HCT116 (cell line): ENCODE data around the gene PLCB1. TPM values are rescaled to one million over a fixed set of nuclear protein-coding genes. Genes with fewer than 3 reads are reported as not detected.

ENCODE experiments used
- ATAC-seq: fragments of 200-7000 bp; cut with Tn5 transposase; 2 replicates; pipeline ENCODE4 v1.9.1; 2020; ENCODE audit warnings: mild to moderate bottlenecking, moderate library complexity
- BruUV-seq: library from RNA; stranded (reverse); fragments of 400-500 nt; replicated peaks from 2 replicates; lab custom pipeline; 2021; lab: Mats Ljungman, UMichigan
- CTCF ChIA-PET: fragments of 300-600 bp; sonication (Branson Sonifier 250); formaldehyde crosslinking; loops from one replicate; lab custom pipeline; 2021; ENCODE audit warnings: antibody characterized with exemption; lab: Charles Lee
- POLR2A ChIA-PET: fragments of 300-600, 350-600 bp; sonication (Branson Sonifier 250); formaldehyde crosslinking; loops from one replicate; lab custom pipeline; 2021; ENCODE audit warnings: antibody characterized with exemption; lab: Charles Lee
- RAD21 ChIA-PET, 2 experiments: fragments of 300-600 bp; sonication (Branson Sonifier 250); formaldehyde crosslinking; loops; one replicate each; lab custom pipeline; 2023; ENCODE audit warnings: low total read pairs in 2 of 2; ENCODE audit not compliant: uncharacterized antibody in 2 of 2, unreplicated experiment in 2 of 2, low non-redundant PET in 1 of 2; lab: Charles Lee
- DNase-seq: peaks from one replicate; pipeline ENCODE4 v3.0.0-alpha.2; 2010; ENCODE audit warnings: low read depth, low spot score
- H2AFZ ChIP-seq: fragments of 200-600 bp; shearing (Covaris generic), sonication (generic); 2 replicates; pipeline ENCODE4 v1.6.1; 2017; ENCODE audit warnings: low read depth, mixed run types, mixed read lengths, antibody characterized with exemption, low read length; ENCODE audit not compliant: poor library complexity, severe bottlenecking
- H3K27ac ChIP-seq: 2 replicates; pipeline ENCODE4 v1.5.1; 2012; ENCODE audit warnings: low read depth, low read length
- H3K27me3 ChIP-seq: fragments of 200-600 bp; sonication (generic); 2 replicates; pipeline ENCODE4 v1.6.1; 2016; ENCODE audit warnings: mixed run types, low read length, mixed read lengths; ENCODE audit not compliant: insufficient read depth
- H3K36me3 ChIP-seq, 2 experiments: fragments of 200-500 bp in 1 of 2; fragments of 200-600 bp in 1 of 2; sonication (Bioruptor generic) in 1 of 2; sonication (generic) in 1 of 2; 2 replicates each; pipeline versions ENCODE4 v1.5.1 to v1.6.1; 2014 to 2016; ENCODE audit warnings: low read length in 2 of 2, inconsistent platforms in 1 of 2, mixed read lengths in 1 of 2, mixed run types in 1 of 2; ENCODE audit not compliant: insufficient read depth in 2 of 2, control insufficient read depth in 1 of 2
- H3K4me1 ChIP-seq, 2 experiments: fragments of 200-600 bp in 1 of 2; sonication (generic) in 1 of 2; 2 replicates each; pipeline versions ENCODE4 v1.5.1 to v1.6.1; 2012 to 2017; ENCODE audit warnings: low read length in 2 of 2, inconsistent platforms in 1 of 2, mild to moderate bottlenecking in 1 of 2, mixed read lengths in 1 of 2, mixed run types in 1 of 2, moderate library complexity in 1 of 2; ENCODE audit not compliant: insufficient read depth in 2 of 2, control insufficient read depth in 1 of 2
- H3K4me2 ChIP-seq: fragments of 200-600 bp; sonication (generic); 2 replicates; pipeline ENCODE4 v1.6.1; 2017; ENCODE audit warnings: mixed run types, low read length, mixed read lengths
- H3K4me3 ChIP-seq, 2 experiments: fragments of 200-600 bp in 1 of 2; sonication (generic) in 1 of 2; replicated peaks in 1 of 2; 2 replicates each; pipeline ENCODE4 v1.5.1; 2011 to 2016; ENCODE audit warnings: low read length in 2 of 2, control low read depth in 1 of 2, low read depth in 1 of 2, mild to moderate bottlenecking in 1 of 2, mixed read lengths in 1 of 2, mixed run types in 1 of 2
- H3K79me2 ChIP-seq: fragments of 200-600 bp; sonication (generic); 2 replicates; pipeline ENCODE4 v1.6.1; 2017; ENCODE audit warnings: mild to moderate bottlenecking, mixed run types, low read length, moderate library complexity, mixed read lengths; ENCODE audit not compliant: insufficient read depth
- H3K9ac ChIP-seq: fragments of 200-600 bp; sonication (generic); 2 replicates; pipeline ENCODE4 v1.6.1; 2016; ENCODE audit warnings: low read length, mixed read lengths
- H3K9me2 ChIP-seq: fragments of 200-600 bp; sonication (generic), shearing (Covaris generic); 2 replicates; pipeline ENCODE4 v1.6.1; 2017; ENCODE audit warnings: mixed run types, mild to moderate bottlenecking, moderate library complexity; ENCODE audit not compliant: insufficient read depth
- H3K9me3 ChIP-seq, 2 experiments: fragments of 200-500 bp in 1 of 2; fragments of 200-600 bp in 1 of 2; sonication (Bioruptor generic) in 1 of 2; sonication (generic) in 1 of 2; 2 replicates each; pipeline ENCODE4 v1.6.1; 2014 to 2017; ENCODE audit warnings: low read length in 2 of 2, mixed read lengths in 2 of 2, inconsistent platforms in 1 of 2, low read depth in 1 of 2, mild to moderate bottlenecking in 1 of 2, mixed run types in 1 of 2, moderate library complexity in 1 of 2; ENCODE audit not compliant: control insufficient read depth in 1 of 2, insufficient read depth in 1 of 2
- H4K20me1 ChIP-seq: fragments of 200-600 bp; sonication (generic), shearing (Covaris generic); 2 replicates; pipeline ENCODE4 v1.6.1; 2017; ENCODE audit warnings: mixed run types, mild to moderate bottlenecking, moderate library complexity; ENCODE audit not compliant: insufficient read depth
- CEBPB ChIP-seq: IDR thresholded peaks from 2 replicates; pipeline ENCODE4 v1.6.1; 2012; ENCODE audit warnings: low read depth
- EGR1 ChIP-seq: IDR thresholded peaks from 2 replicates; pipeline ENCODE4 v1.6.1; 2012; ENCODE audit warnings: low read depth
- ELF1 ChIP-seq: IDR thresholded peaks from 2 replicates; pipeline ENCODE4 v1.6.1; 2012; ENCODE audit warnings: low read depth, borderline replicate concordance
- EZH2phosphoT487 ChIP-seq: fragments of 200-600 bp; IDR thresholded peaks from 2 replicates; pipeline ENCODE4 v1.6.1; 2018; ENCODE audit warnings: antibody characterized with exemption, borderline replicate concordance
- JUND ChIP-seq: IDR thresholded peaks from 2 replicates; pipeline ENCODE4 v1.6.1; 2012
- REST ChIP-seq: IDR thresholded peaks from 2 replicates; pipeline ENCODE4 v1.6.1; 2012; ENCODE audit warnings: low read depth
- SIN3A ChIP-seq: IDR thresholded peaks from 2 replicates; pipeline ENCODE4 v1.6.1; 2012; ENCODE audit warnings: low read depth
- SP1 ChIP-seq: IDR thresholded peaks from 2 replicates; pipeline ENCODE4 v1.6.1; 2012; ENCODE audit warnings: low read depth
- SRF ChIP-seq: IDR thresholded peaks from 2 replicates; pipeline ENCODE4 v1.6.1; 2012; ENCODE audit warnings: low read depth
- TCF7L2 ChIP-seq: IDR thresholded peaks from 2 replicates; pipeline ENCODE4 v1.7.0; 2011; ENCODE audit warnings: borderline replicate concordance, inconsistent platforms; ENCODE audit not compliant: insufficient read depth, insufficient read length; ENCODE audit errors: extremely low read depth
- ZFX ChIP-seq: fragments of 450-650 bp; IDR thresholded peaks from 2 replicates; pipeline ENCODE4 v1.6.1; 2017
- ZNF274 ChIP-seq: fragments of 200-500 bp; sonication (Bioruptor generic); IDR thresholded peaks from 2 replicates; pipeline ENCODE4 v1.6.1; 2014; ENCODE audit warnings: mild to moderate bottlenecking, low read depth, low read length, inconsistent platforms
- intact Hi-C: fragments of 100-400 bp; cut with micrococcal nuclease; formaldehyde crosslinking; loops from 2 replicates; pipeline ENCODE4 v1.10.0; 2022
- total RNA-seq: library from RNA; stranded (reverse); gene quantifications from one replicate; pipeline ENCODE4 v1.2.1, GENCODE V29; 2021; ENCODE audit not compliant: unreplicated experiment
- TF ChIP-seq, protein P1 (sequence below): IDR thresholded peaks from 2 replicates; pipeline ENCODE4 v1.6.1; 2011; ENCODE audit warnings: mild to moderate bottlenecking, low read length, moderate library complexity; ENCODE audit not compliant: insufficient replicate concordance; ENCODE audit errors: extremely low read depth
- TF ChIP-seq, protein P2 (sequence below): IDR thresholded peaks from 2 replicates; pipeline ENCODE4 v1.6.1; 2012
- TF ChIP-seq, protein P3 (sequence below): IDR thresholded peaks from 2 replicates; pipeline ENCODE4 v1.6.1; 2012

PLCB1 gene
- total RNA-seq, 1 experiment from 2014 or later = 15.8 TPM

GRCh38 chr20:8457978-8458377 lies 325.9 kb downstream of the PLCB1 start (continued):
- TF ChIP-seq, protein P1, sequence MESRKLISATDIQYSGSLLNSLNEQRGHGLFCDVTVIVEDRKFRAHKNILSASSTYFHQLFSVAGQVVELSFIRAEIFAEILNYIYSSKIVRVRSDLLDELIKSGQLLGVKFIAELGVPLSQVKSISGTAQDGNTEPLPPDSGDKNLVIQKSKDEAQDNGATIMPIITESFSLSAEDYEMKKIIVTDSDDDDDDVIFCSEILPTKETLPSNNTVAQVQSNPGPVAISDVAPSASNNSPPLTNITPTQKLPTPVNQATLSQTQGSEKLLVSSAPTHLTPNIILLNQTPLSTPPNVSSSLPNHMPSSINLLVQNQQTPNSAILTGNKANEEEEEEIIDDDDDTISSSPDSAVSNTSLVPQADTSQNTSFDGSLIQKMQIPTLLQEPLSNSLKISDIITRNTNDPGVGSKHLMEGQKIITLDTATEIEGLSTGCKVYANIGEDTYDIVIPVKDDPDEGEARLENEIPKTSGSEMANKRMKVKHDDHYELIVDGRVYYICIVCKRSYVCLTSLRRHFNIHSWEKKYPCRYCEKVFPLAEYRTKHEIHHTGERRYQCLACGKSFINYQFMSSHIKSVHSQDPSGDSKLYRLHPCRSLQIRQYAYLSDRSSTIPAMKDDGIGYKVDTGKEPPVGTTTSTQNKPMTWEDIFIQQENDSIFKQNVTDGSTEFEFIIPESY = no peak
- TF ChIP-seq EGR1 (no peak), JUND (no peak), SIN3A (no peak), TCF7L2 (no peak), ZNF274 (no peak), CEBPB (no peak)
- TF ChIP-seq, protein P2, sequence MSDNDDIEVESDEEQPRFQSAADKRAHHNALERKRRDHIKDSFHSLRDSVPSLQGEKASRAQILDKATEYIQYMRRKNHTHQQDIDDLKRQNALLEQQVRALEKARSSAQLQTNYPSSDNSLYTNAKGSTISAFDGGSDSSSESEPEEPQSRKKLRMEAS = no peak

- Histone ChIP-seq H3K4me3 (no peak overlapping the region), H4K20me1 (no peaks in the 10 kb centered on the region), H3K36me3 (no peaks in the 10 kb centered on the region), H3K27me3 (no peaks in the 10 kb centered on the region), H3K4me2 (no peak overlapping the region), H3K9me3 (no peaks in the 10 kb centered on the region), H2AFZ (no peak overlapping the region), H3K27ac (no peak overlapping the region), H3K9ac (no peak overlapping the region), H3K79me2 (no peaks in the 10 kb centered on the region), H3K4me1 (peaks cover 4 to 7% of the 10 kb centered on the region in 2 experiments; a peak in 3 of 4 replicates), H3K9me2 (no peaks in the 10 kb centered on the region)
- CTCF ChIA-PET = no interaction called here
- ATAC-seq (no peak), DNase-seq (no peak)
- intact Hi-C loops = no loop called here
- POLR2A ChIA-PET = no interaction called here
- TF ChIP-seq ZFX (no peak), SIN3A (no peak), CEBPB (no peak), SP1 (no peak), EZH2phosphoT487 (no peak), JUND (no peak), EGR1 (no peak), ELF1 (no peak), SRF (no peak), REST (no peak)
- TF ChIP-seq, protein P3, sequence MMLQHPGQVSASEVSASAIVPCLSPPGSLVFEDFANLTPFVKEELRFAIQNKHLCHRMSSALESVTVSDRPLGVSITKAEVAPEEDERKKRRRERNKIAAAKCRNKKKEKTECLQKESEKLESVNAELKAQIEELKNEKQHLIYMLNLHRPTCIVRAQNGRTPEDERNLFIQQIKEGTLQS = no peak
- TF ChIP-seq, protein P1 = no peak
- RAD21 ChIA-PET = no interaction called here
- no TSS peak for BruUV-seq
Observed at GRCh38 chr20:8461186-8461585, 329.1 kb downstream of the PLCB1 start.
